Endothelial cell of umbilical vein (primary cell): ENCODE results near the gene STAT5A. TPM values are rescaled to one million over a fixed set of nuclear protein-coding genes. Genes with fewer than 3 reads are reported as not detected.
A peak's percentile ranks its signal among the peaks of the same experiment; 100 is the strongest.

Experiments
- BruUV-seq: library from RNA; stranded (reverse); fragments of 400-500 nt; replicated peaks from 2 replicates; lab custom pipeline; 2021; lab: Mats Ljungman, UMichigan
- CTCF ChIA-PET: fragments of 300-600, 350-600 bp; sonication (Branson Sonifier 250); formaldehyde crosslinking; loops from one replicate; lab custom pipeline; 2021; ENCODE audit warnings: antibody characterized with exemption, inconsistent platforms; lab: Charles Lee
- POLR2A ChIA-PET: fragments of 300-600, 350-600 bp; sonication (Branson Sonifier 250); formaldehyde crosslinking; loops from one replicate; lab custom pipeline; 2021; ENCODE audit warnings: antibody characterized with exemption, inconsistent platforms; lab: Charles Lee
- DNase-seq: peaks from one replicate; pipeline ENCODE4 v3.0.0-alpha.2; 2011; ENCODE audit warnings: low read depth, low spot score
- FAIRE-seq: peaks from 2 replicates; lab custom pipeline; 2011; peaks lifted over from hg19 to GRCh38; lab: Jason Lieb, UNC
- H2AFZ ChIP-seq: 2 replicates; pipeline ENCODE4 v1.6.0; 2012; ENCODE audit warnings: low read depth, low read length, control low read depth, inconsistent platforms
- H3K27ac ChIP-seq: 2 replicates; pipeline ENCODE4 v1.5.1; 2011; ENCODE audit warnings: low read depth, mild to moderate bottlenecking, control low read depth, low read length, moderate library complexity; ENCODE audit not compliant: insufficient read depth
- H3K27me3 ChIP-seq, 2 experiments: 2 replicates each; pipeline versions ENCODE4 v1.6.0 to v1.6.1; 2011; ENCODE audit warnings: low read length in 2 of 2, mixed read lengths in 1 of 2; ENCODE audit not compliant: control insufficient read depth in 2 of 2, insufficient read depth in 2 of 2
- H3K36me3 ChIP-seq, 2 experiments: 2 replicates in 1 of 2; 3 replicates in 1 of 2; pipeline ENCODE4 v1.5.1; 2011; ENCODE audit warnings: low read length in 2 of 2, mild to moderate bottlenecking in 1 of 2, moderate library complexity in 1 of 2; ENCODE audit not compliant: control insufficient read depth in 2 of 2, insufficient read depth in 2 of 2; ENCODE audit errors: extremely low read depth in 1 of 2
- H3K4me1 ChIP-seq: 3 replicates; pipeline ENCODE4 v1.5.1; 2011; ENCODE audit warnings: mild to moderate bottlenecking, low read length; ENCODE audit not compliant: control insufficient read depth, insufficient read depth; ENCODE audit errors: extremely low read depth
- H3K4me2 ChIP-seq: 2 replicates; pipeline ENCODE4 v1.6.1; 2011; ENCODE audit warnings: low read length, control low read depth, mixed read lengths; ENCODE audit not compliant: insufficient read depth
- H3K4me3 ChIP-seq, 3 experiments: fragments of 200-600 bp in 1 of 3; sonication (generic), shearing (Covaris generic) in 1 of 3; replicated peaks in 1 of 3; 2 replicates each; pipeline ENCODE4 v1.5.1; 2011 to 2016; ENCODE audit warnings: control low read depth in 3 of 3, low read length in 3 of 3, mild to moderate bottlenecking in 2 of 3, inconsistent platforms in 1 of 3, low read depth in 1 of 3, moderate library complexity in 1 of 3; ENCODE audit not compliant: insufficient read depth in 1 of 3
- H3K79me2 ChIP-seq: 2 replicates; pipeline ENCODE4 v1.6.0; 2012; ENCODE audit warnings: low read length, inconsistent platforms; ENCODE audit not compliant: control insufficient read depth, insufficient read depth
- H3K9ac ChIP-seq: replicated peaks from 2 replicates; pipeline ENCODE3; 2011; ENCODE audit warnings: low read length, control low read depth; ENCODE audit not compliant: insufficient read depth; ENCODE audit errors: extremely low read depth
- H3K9me1 ChIP-seq: replicated peaks from 3 replicates; pipeline ENCODE4 v1.6.0; 2011; ENCODE audit warnings: mild to moderate bottlenecking, low read length; ENCODE audit not compliant: control insufficient read depth, insufficient read depth; ENCODE audit errors: extremely low read depth
- H3K9me3 ChIP-seq: replicated peaks from 2 replicates; pipeline ENCODE4 v1.5.1; 2012; ENCODE audit warnings: low read length, inconsistent platforms; ENCODE audit not compliant: control insufficient read depth, insufficient read depth
- H4K20me1 ChIP-seq: replicated peaks from 2 replicates; pipeline ENCODE3; 2011; ENCODE audit warnings: mild to moderate bottlenecking, low read length; ENCODE audit not compliant: control insufficient read depth, insufficient read depth; ENCODE audit errors: extremely low read depth
- CTCF ChIP-seq, 2 donors: IDR thresholded peaks; 1 replicate in 1 of 2; 2 replicates in 1 of 2; pipeline ENCODE4 v1.5.1; 2011; ENCODE audit warnings: low read length in 2 of 2, mild to moderate bottlenecking in 2 of 2, moderate library complexity in 2 of 2, control low read depth in 1 of 2, inconsistent platforms in 1 of 2, low read depth in 1 of 2; ENCODE audit not compliant: insufficient read depth in 1 of 2; ENCODE audit errors: extremely low read depth in 1 of 2
- EZH2 ChIP-seq: IDR thresholded peaks from 2 replicates; pipeline ENCODE4 v1.6.1; 2012; ENCODE audit warnings: borderline replicate concordance, low read depth, mild to moderate bottlenecking, moderate library complexity, low read length, inconsistent platforms; ENCODE audit not compliant: severe bottlenecking
- FOS ChIP-seq: IDR thresholded peaks from 2 replicates; pipeline ENCODE4 v1.6.1; 2011; ENCODE audit warnings: mild to moderate bottlenecking, low read length, moderate library complexity, borderline replicate concordance; ENCODE audit not compliant: insufficient read depth
- GATA2 ChIP-seq: IDR thresholded peaks from 2 replicates; pipeline ENCODE4 v1.7.0; 2011; ENCODE audit warnings: low read depth, mild to moderate bottlenecking, moderate library complexity, mixed read lengths, low read length; ENCODE audit not compliant: insufficient read length, insufficient read depth
- JUN ChIP-seq: IDR thresholded peaks from 2 replicates; pipeline ENCODE4 v1.6.1; 2011; ENCODE audit warnings: borderline replicate concordance, low read depth; ENCODE audit not compliant: insufficient read length, insufficient read depth
- MYC ChIP-seq: IDR thresholded peaks from one replicate; pipeline ENCODE4 v1.6.1; 2011; ENCODE audit warnings: mild to moderate bottlenecking, low read depth, low read length
- POLR2A ChIP-seq: IDR thresholded peaks from 2 replicates; pipeline ENCODE4 v1.6.1; 2012; ENCODE audit warnings: low read depth, mild to moderate bottlenecking, control low read depth, low read length
- POLR2AphosphoS5 ChIP-seq: IDR thresholded peaks from 2 replicates; pipeline ENCODE4 v1.6.1; 2012; ENCODE audit warnings: low read depth, mild to moderate bottlenecking, control low read depth, low read length, moderate library complexity; ENCODE audit not compliant: insufficient read depth
- dilution Hi-C: fragments of 300-500 bp; cut with MboI; formaldehyde crosslinking; loops from one replicate; pipeline ENCODE4 v1.15.0; 2019; ENCODE audit warnings: low sequenced_read_pairs; ENCODE audit not compliant: extremely low pct_ligation_motif_present
- intact Hi-C: fragments of 100-400 bp; cut with micrococcal nuclease; formaldehyde crosslinking; loops from one replicate; pipeline ENCODE4 v1.10.0; 2022
- polyA plus RNA-seq, 4 experiments: library from polyadenylated mRNA; depleted of rRNA in 3 of 4; stranded (reverse) in 3 of 4; unstranded in 1 of 4; fragments of >200 nt; gene quantifications; 2 replicates each; pipeline versions ENCODE4 v1.2.1 to v1.2.3, GENCODE V29; 2011 to 2012; ENCODE audit warnings: missing spikeins in 1 of 4
- total RNA-seq: library from RNA; stranded (reverse); gene quantifications from 2 replicates; pipeline ENCODE4 v1.2.3, GENCODE V29; 2021

Gene STAT5A
- total and polyA plus RNA-seq, 2 donors (not counting 3 experiments of a cell fraction or from before 2014, with no cell fraction given): 18.0 to 23.4 TPM

- Histone ChIP-seq H4K20me1 (no peaks in the 10 kb centered on the region), H3K4me3 (no peak overlapping the region), H3K4me2 (no peak overlapping the region), H3K9ac (no peak overlapping the region), H3K27me3 (no peaks in the 10 kb centered on the region), H3K36me3 (no peaks in the 10 kb centered on the region), H2AFZ (no peak overlapping the region), H3K27ac (no peak overlapping the region), H3K4me1 (no peaks in the 10 kb centered on the region), H3K9me3 (no peaks in the 10 kb centered on the region), H3K79me2 (peaks cover 52% of the 10 kb centered on the region), H3K9me1 (no peaks in the 10 kb centered on the region)
- ChIA-PET CTCF (interaction anchor here (1.1 to 4.4 kb wide), 3 partner anchors 10 to 45 kb away, joined by 3 to 23 read pairs (median 3); no protein-coding TSS in a partner anchor), POLR2A (interaction anchor here (0.6 kb wide), 1 partner anchor 15 kb away, joined by 3 read pairs; no protein-coding TSS in a partner anchor)
- TF ChIP-seq FOS: no peak
- TF ChIP-seq GATA2: no peak
- TF ChIP-seq JUN: peak; percentile 62
- no peak for TF ChIP-seq CTCF (IDR thresholded peaks at IDR 0.05; ENCODE audit: extremely low read depth in 1 of 2, insufficient read depth in 1 of 2, low read depth in 1 of 2, low read length in 2 of 2)
- TF ChIP-seq POLR2AphosphoS5: no peak
- no peak for TF ChIP-seq MYC
- TF ChIP-seq EZH2: no peak
- TF ChIP-seq POLR2A: no peak
- dilution Hi-C loops: no loop called here
- DNase-seq: no peak
- no peak for FAIRE-seq
- intact Hi-C loops: no loop called here
- BruUV-seq: no TSS peak
Measured at GRCh38 chr17:42266918-42267766, 21.2 kb upstream of the STAT5A start.
